ENCODE measurements around the gene FXR1.

DNA sequence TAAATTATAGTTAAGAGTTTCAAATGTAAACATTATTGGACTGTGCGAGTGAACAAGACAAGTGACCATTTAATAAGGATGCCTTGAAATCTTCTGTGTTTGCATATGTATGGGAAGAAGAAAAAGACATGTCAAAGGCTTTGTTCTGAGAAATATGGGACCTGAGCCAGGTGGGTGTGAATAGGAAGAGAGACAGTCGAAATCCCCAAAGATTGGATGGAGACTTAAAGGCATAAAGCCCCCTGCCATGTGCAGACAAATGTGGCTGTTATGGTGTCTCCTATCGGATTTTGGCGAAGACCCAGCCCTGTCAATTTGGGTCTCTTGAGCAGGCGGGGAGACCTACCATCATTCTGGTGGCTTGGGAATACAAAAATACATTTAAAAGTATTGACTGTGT is 16.9 kb downstream of the FXR1 start:
- no peak for TF ChIP-seq ZNF274 (IDR thresholded peaks at IDR 0.05; ENCODE audit: low read depth, low read length)
- TF ChIP-seq POLR2A (IDR thresholded peaks at IDR 0.05; ENCODE audit: borderline replicate concordance, extremely low read depth, insufficient read depth, insufficient read length) = no peak
- TF ChIP-seq, protein P1, sequence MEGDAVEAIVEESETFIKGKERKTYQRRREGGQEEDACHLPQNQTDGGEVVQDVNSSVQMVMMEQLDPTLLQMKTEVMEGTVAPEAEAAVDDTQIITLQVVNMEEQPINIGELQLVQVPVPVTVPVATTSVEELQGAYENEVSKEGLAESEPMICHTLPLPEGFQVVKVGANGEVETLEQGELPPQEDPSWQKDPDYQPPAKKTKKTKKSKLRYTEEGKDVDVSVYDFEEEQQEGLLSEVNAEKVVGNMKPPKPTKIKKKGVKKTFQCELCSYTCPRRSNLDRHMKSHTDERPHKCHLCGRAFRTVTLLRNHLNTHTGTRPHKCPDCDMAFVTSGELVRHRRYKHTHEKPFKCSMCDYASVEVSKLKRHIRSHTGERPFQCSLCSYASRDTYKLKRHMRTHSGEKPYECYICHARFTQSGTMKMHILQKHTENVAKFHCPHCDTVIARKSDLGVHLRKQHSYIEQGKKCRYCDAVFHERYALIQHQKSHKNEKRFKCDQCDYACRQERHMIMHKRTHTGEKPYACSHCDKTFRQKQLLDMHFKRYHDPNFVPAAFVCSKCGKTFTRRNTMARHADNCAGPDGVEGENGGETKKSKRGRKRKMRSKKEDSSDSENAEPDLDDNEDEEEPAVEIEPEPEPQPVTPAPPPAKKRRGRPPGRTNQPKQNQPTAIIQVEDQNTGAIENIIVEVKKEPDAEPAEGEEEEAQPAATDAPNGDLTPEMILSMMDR (IDR thresholded peaks at IDR 0.05 in 2 of 3, conservative IDR thresholded peaks at IDR 0.05 in 1 of 3; ENCODE audit: borderline replicate concordance in 1 of 3, insufficient read depth in 1 of 3, low read depth in 2 of 3, low read length in 2 of 3) = no peak
- TF ChIP-seq POLR2AphosphoS5 (IDR thresholded peaks at IDR 0.05; ENCODE audit: low read depth, low read length) = no peak
- TF ChIP-seq, protein P2, sequence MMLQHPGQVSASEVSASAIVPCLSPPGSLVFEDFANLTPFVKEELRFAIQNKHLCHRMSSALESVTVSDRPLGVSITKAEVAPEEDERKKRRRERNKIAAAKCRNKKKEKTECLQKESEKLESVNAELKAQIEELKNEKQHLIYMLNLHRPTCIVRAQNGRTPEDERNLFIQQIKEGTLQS (IDR thresholded peaks at IDR 0.05) = no peak
- no peak for TF ChIP-seq YY1 (IDR thresholded peaks at IDR 0.05; ENCODE audit: extremely low read depth, insufficient replicate concordance, low read depth, low read length)
- TF ChIP-seq, protein P3, sequence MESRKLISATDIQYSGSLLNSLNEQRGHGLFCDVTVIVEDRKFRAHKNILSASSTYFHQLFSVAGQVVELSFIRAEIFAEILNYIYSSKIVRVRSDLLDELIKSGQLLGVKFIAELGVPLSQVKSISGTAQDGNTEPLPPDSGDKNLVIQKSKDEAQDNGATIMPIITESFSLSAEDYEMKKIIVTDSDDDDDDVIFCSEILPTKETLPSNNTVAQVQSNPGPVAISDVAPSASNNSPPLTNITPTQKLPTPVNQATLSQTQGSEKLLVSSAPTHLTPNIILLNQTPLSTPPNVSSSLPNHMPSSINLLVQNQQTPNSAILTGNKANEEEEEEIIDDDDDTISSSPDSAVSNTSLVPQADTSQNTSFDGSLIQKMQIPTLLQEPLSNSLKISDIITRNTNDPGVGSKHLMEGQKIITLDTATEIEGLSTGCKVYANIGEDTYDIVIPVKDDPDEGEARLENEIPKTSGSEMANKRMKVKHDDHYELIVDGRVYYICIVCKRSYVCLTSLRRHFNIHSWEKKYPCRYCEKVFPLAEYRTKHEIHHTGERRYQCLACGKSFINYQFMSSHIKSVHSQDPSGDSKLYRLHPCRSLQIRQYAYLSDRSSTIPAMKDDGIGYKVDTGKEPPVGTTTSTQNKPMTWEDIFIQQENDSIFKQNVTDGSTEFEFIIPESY (IDR thresholded peaks at IDR 0.05; ENCODE audit: extremely low read depth, insufficient replicate concordance, low read length) = no peak
- no peak for TF ChIP-seq CEBPB (IDR thresholded peaks at IDR 0.05; ENCODE audit: low read depth)

Measured in HCT116 (cell line).